Measurements from ENCODE around the gene CBLN4. TPM values are rescaled to one million over a fixed set of nuclear protein-coding genes. Genes with fewer than 3 reads are reported as not detected.

CBLN4 gene
- total RNA-seq, 1 experiment from 2014 or later: not detected

- DNase-seq (ENCODE audit: low read depth, low spot score): no peak
- in situ Hi-C loops (cut with HindIII; ENCODE audit: low pct_unique_long_range_greater_than_20kb, low sequenced_read_pairs): no loop called here
These were observed 43.7 kb downstream of the CBLN4 start for GRCh38 chr20:55961376-55962330.

GRCh38 chr20:55953201-55953600, 52.1 kb downstream of the CBLN4 start:
- no peak for DNase-seq (ENCODE audit: low read depth, low spot score)
- in situ Hi-C loops (cut with HindIII; ENCODE audit: low pct_unique_long_range_greater_than_20kb, low sequenced_read_pairs): no loop called here

GRCh38 chr20:55947701-55948100, 57.6 kb downstream of the CBLN4 start:
- DNase-seq (ENCODE audit: low read depth, low spot score): no peak
- in situ Hi-C loops (cut with HindIII; ENCODE audit: low pct_unique_long_range_greater_than_20kb, low sequenced_read_pairs): no loop called here

Other genes starting within 250 kb of the CBLN4 start
- gene MC3R, start 243.2 kb upstream of the CBLN4 start, total RNA-seq (2014; rRNA removed; shearing (Covaris generic)): not detected in 2 replicates